Stimulated activated CD4-positive, alpha-beta T cell treated with anti-CD3 and anti-CD28 coated beads, Interleukin-12 subunit alpha, Interleukin-12 subunit beta, amount 100 ng/mL, for 48 hours (primary cell): ENCODE results near the gene MTUS2.

Source experiments
- DNase-seq, 3 donors: peaks; one replicate each; pipeline ENCODE4 v3.0.0-alpha.2; 2020; ENCODE audit warnings: low read depth in 2 of 3, low spot score in 1 of 3

Gene MTUS2

GRCh38 chr13:29516012-29516411, 695.9 kb downstream of the MTUS2 start:
- no peak for DNase-seq

- DNase-seq, result no peak
Observed at GRCh38 chr13:29516880-29517279, 696.7 kb downstream of the MTUS2 start.

- DNase-seq, result no peak
Observed at GRCh38 chr13:29519921-29520320, 699.8 kb downstream of the MTUS2 start.

- no peak for DNase-seq
Observed at GRCh38 chr13:29520671-29521070, 700.5 kb downstream of the MTUS2 start.

- DNase-seq, result no peak
Observed at GRCh38 chr13:29521336-29521735, 701.2 kb downstream of the MTUS2 start.

GRCh38 chr13:29522044-29522685, 702.0 kb downstream of the MTUS2 start:
- no peak for DNase-seq

GRCh38 chr13:29523199-29523961, 703.2 kb downstream of the MTUS2 start:
- no peak for DNase-seq

- DNase-seq, result no peak
Observed at GRCh38 chr13:29524176-29524575, 704.0 kb downstream of the MTUS2 start.

- DNase-seq, result no peak
Observed at GRCh38 chr13:29524641-29525040, 704.5 kb downstream of the MTUS2 start.

- DNase-seq, result no peak
Observed at GRCh38 chr13:29525757-29526156, 705.6 kb downstream of the MTUS2 start.

- no peak for DNase-seq
Observed at GRCh38 chr13:29526741-29527140, 706.6 kb downstream of the MTUS2 start.

- no peak for DNase-seq
Observed at GRCh38 chr13:29527511-29527910, 707.4 kb downstream of the MTUS2 start.

- DNase-seq, result no peak
Observed at GRCh38 chr13:29527916-29528315, 707.8 kb downstream of the MTUS2 start.

GRCh38 chr13:29529754-29530153, 709.6 kb downstream of the MTUS2 start:
- no peak for DNase-seq

- DNase-seq, result no peak
Observed at GRCh38 chr13:29530901-29531300, 710.8 kb downstream of the MTUS2 start.

GRCh38 chr13:29532116-29532515, 712.0 kb downstream of the MTUS2 start:
- no peak for DNase-seq

GRCh38 chr13:29532821-29533220, 712.7 kb downstream of the MTUS2 start:
- no peak for DNase-seq

GRCh38 chr13:29534083-29534482, 713.9 kb downstream of the MTUS2 start:
- DNase-seq, result no peak

- no peak for DNase-seq
Observed at GRCh38 chr13:29535663-29536655, 715.8 kb downstream of the MTUS2 start.

- DNase-seq, result no peak
Observed at GRCh38 chr13:29536853-29537252, 716.7 kb downstream of the MTUS2 start.
